Retinal pigment epithelial cell (primary cell): ENCODE data around the gene MARCHF9.
"Not testable (repeated sequence)": the region's sequence is repeated elsewhere in the genome, so short reads cannot be mapped to it uniquely, and the experiment has no call there.

ENCODE experiments used
- DNase-seq: peaks from one replicate; pipeline ENCODE4 v3.0.0-alpha.2; 2010; ENCODE audit warnings: low read depth
- H3K4me3 ChIP-seq: 2 replicates; pipeline ENCODE4 v1.5.1; 2011; ENCODE audit warnings: mild to moderate bottlenecking, low read length, control low read depth, moderate library complexity
- TF ChIP-seq, protein P1 (sequence below): conservative IDR thresholded peaks from 2 replicates; pipeline ENCODE4 v1.5.1; 2011; ENCODE audit warnings: low read depth, low read length, control low read depth, inconsistent platforms

Gene MARCHF9

DNA sequence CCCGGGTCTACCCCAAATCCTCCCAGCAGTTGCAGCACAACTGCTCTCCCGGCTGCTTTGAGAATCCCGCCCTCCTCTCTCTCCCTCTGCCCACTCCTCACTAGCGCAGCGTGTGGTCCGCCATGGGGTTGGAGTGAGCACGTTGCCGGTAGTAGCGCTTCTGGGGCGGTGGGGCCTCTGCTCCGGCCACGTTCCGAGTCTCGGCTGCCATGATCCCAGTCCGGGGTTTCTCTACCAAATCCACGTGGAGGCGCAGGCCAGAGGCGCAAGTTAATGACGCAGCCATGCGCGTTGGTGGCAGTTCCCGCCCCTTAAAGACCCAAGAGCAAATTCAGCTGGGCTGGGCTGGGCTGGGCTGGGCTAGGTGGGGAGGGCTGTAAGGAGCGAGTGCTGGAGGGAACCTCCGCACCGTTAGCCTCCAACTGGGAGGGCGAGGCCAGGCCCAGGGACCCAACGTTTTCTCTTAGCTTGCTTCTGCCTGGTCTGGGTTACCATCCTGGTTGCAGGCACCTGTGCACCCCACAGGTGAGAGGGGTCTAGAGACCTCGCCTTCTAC is 17.0 kb downstream of the MARCHF9 start, which contains the start of gene METTL1:
Gene METTL1 (minus strand): TSS at position 233 of the 556 bp plus-strand sequence. CDS start 22 bp downstream, at position 211.
- TF ChIP-seq, protein P1, sequence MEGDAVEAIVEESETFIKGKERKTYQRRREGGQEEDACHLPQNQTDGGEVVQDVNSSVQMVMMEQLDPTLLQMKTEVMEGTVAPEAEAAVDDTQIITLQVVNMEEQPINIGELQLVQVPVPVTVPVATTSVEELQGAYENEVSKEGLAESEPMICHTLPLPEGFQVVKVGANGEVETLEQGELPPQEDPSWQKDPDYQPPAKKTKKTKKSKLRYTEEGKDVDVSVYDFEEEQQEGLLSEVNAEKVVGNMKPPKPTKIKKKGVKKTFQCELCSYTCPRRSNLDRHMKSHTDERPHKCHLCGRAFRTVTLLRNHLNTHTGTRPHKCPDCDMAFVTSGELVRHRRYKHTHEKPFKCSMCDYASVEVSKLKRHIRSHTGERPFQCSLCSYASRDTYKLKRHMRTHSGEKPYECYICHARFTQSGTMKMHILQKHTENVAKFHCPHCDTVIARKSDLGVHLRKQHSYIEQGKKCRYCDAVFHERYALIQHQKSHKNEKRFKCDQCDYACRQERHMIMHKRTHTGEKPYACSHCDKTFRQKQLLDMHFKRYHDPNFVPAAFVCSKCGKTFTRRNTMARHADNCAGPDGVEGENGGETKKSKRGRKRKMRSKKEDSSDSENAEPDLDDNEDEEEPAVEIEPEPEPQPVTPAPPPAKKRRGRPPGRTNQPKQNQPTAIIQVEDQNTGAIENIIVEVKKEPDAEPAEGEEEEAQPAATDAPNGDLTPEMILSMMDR = no peak
- peak; percentile 88 for DNase-seq
- H3K4me3 ChIP-seq = peak within 1 kb of the TSS; percentile 93

DNA sequence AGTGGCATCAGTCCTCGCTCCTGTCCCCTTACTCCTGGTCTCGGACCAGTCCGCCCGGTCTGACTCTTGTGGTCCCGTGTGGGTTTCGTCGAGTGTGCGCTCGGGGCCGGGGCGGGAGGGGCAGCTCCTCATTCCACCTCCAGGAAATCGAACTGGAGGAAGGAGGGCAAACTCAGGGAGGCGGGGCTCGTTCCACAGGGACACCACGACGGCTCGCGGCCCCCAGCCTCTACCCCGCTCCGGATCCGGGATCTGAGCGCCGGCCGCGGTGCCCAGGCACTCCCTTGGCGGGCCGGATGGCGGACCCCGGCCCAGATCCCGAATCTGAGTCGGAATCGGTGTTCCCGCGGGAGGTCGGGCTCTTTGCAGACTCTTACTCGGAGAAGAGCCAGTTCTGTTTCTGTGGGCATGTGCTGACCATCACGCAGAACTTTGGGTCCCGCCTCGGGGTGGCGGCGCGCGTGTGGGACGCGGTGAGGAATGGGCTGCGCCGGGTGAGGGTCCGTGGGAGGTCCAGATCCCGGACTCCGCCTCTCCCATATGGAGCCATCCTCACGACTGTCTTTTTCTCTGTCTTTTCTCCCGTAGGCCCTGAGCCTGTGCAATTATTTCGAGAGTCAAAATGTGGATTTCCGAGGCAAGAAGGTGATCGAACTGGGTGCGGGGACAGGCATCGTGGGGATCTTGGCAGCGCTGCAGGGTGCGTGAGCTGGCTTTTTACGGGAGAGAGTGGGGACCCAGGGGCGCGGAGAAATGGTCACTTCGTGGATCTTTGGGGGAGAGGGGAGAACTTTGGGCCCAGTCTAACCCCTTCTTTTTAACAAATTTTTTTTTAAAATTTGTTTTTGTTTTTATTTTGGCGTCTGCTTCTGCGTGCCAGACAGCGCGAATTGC is 17.8 kb downstream of the MARCHF9 start, which contains the start of gene EEF1AKMT3:
Gene EEF1AKMT3 (plus strand): TSS at position 186 of the 894 bp plus-strand sequence. CDS start 111 bp downstream, at position 297.
- peak within 1 kb of the TSS; percentile 93 for H3K4me3 ChIP-seq
- DNase-seq = no peak
- TF ChIP-seq, protein P1 = no peak

DNA sequence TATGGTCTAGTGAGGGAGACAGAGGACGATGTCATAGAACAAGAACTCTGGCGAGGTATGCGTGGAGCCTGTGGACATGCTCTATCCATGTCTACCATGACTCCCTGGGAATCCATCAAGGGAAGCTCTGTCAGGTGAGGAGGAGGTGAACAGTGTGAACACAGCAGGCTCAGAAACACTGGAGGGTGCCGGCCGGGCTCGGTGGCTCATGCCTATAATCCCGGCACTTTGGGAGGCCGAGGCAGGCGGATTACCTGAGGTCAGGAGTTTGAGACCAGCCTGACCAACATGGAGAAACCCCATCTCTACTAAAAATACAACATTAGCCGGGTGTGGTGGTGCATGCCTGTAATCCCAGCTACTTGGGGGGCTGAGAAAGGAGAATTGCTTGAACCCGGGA is 19.7 kb downstream of the MARCHF9 start:
- DNase-seq, H3K4me3 ChIP-seq: not testable (repeated sequence)

DNA sequence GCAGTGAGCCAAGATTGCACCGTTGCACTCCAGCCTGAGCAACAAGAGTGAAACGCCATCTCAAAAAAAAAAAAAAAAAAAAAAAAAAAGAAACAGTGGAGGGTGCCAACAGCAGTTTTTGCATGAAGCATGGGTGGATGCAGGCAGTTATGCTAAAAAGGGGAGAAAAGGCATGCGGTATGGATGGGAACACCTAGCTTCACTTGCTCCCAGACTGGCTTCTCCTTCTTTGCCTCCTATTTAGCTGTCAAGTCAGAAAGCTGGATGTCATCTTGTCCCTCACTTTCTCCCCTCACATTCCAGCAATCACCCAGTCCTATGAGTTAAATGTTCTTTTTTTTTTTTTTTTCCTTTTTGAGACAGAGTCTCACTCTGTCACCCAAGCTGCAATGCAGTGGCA is 20.1 kb downstream of the MARCHF9 start:
- DNase-seq = no peak
- TF ChIP-seq, protein P1 = no peak
- H3K4me3 ChIP-seq = no peak overlapping the region

DNA sequence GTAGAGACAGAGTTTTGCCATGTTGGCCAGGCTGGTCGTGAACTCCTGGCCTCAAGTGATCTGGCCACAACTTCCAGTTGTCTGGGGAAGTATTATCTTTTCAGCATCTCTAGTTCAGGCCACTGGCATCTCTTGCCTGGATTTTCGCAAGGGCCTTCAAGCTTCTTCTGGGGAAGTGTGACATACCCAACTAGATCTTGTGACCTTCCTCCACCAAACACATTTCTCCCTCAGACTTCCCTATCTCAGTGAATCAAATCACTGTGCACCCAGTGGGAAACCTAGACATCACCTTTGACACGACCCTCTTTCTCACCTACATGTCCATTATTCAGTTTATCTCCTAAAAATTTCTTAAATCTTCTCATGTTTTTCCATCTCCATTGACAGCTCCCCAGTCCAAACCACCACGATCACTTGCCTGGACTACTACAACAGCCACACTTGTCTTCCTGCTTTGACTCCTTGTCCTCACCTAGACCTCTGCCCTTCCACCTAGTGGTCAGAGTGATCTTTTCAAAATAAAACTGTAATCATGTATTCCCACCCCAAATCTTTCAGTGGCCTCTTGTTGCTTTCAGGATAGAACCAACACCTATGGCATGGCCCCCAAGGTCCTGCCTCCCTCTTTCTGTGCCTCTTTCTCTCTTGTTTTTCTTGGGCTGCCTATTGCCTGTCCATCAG is 20.8 kb downstream of the MARCHF9 start:
- TF ChIP-seq, protein P1 = no peak
- DNase-seq = no peak
- no peak overlapping the region for H3K4me3 ChIP-seq

DNA sequence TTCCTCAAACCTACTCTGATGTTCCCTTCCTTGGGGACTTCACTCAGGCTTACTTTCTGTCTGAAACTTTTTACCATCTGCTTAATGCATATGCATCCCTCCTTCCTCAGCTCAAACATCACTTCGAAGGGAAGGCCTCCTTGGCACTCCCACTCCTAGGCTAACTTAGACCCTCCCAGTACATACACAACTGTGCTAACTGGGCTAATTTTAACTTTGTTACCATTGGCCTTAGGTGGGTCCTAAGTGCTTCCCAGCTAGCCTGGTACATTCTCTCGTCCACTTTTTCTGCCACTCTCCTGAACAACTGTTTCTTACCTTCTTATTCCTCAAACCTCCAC is 21.3 kb downstream of the MARCHF9 start:
- DNase-seq = no peak
- no peak overlapping the region for H3K4me3 ChIP-seq
- TF ChIP-seq, protein P1 = no peak

DNA sequence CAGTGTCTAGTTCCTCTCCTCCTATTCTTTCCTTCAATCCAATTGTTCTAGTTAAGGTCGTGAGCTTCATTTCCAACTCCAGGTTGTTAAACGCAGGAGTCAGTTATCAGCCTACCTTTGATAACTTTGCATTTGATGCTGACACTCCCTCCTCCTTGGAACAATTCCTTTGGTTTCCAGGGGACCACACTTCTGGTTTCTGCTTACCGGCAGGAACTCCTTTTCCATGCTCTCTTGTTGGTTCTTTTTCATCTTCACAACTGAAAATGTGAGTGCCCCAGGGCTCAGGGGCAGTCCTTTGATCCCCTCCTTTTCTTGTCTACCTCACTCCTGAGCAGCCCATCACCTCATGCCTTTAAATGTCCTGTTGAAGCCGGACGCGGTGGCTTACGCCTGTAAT is 22.5 kb downstream of the MARCHF9 start:
- no peak overlapping the region for H3K4me3 ChIP-seq
- TF ChIP-seq, protein P1 = no peak
- DNase-seq = no peak
